HEK293T (cell line): ENCODE data around the gene FAM13C.

Experiments
- CTCF ChIA-PET: fragments of 350-600 bp; formaldehyde crosslinking; extraction: SDS; loops from one replicate; lab custom pipeline; 2021; ENCODE audit warnings: antibody characterized with exemption, inconsistent platforms; lab: Yijun Ruan, JAX
- POLR2A ChIA-PET: fragments of 350-600 bp; formaldehyde crosslinking; extraction: SDS; loops from one replicate; lab custom pipeline; 2020; ENCODE audit warnings: antibody characterized with exemption, inconsistent platforms; lab: Yijun Ruan, JAX
- DNase-seq: peaks from one replicate; pipeline ENCODE4 v3.0.0; 2012; ENCODE audit warnings: mixed read lengths; ENCODE audit errors: extremely low spot score
- ARNT ChIP-seq: fragments of 450-650 bp; IDR thresholded peaks from 2 replicates; pipeline ENCODE4 v1.6.1; 2017; ENCODE audit warnings: mild to moderate bottlenecking
- BHLHE40 ChIP-seq: fragments of 450-650 bp; IDR thresholded peaks from 2 replicates; pipeline ENCODE4 v1.6.1; 2016; ENCODE audit warnings: mild to moderate bottlenecking, moderate library complexity, borderline replicate concordance
- CTBP1 ChIP-seq: fragments of 450-650 bp; IDR thresholded peaks from 2 replicates; pipeline ENCODE4 v1.6.1; 2016; ENCODE audit warnings: borderline replicate concordance
- ELF4 ChIP-seq: fragments of 450-650 bp; IDR thresholded peaks from 2 replicates; pipeline ENCODE4 v1.6.1; 2017; ENCODE audit warnings: antibody characterized with exemption
- FOXA1 ChIP-seq: fragments of 450-650 bp; IDR thresholded peaks from 2 replicates; pipeline ENCODE4 v1.6.1; 2016; ENCODE audit warnings: mild to moderate bottlenecking
- FOXK2 ChIP-seq: fragments of 450-650 bp; IDR thresholded peaks from 2 replicates; pipeline ENCODE4 v1.6.1; 2016; ENCODE audit warnings: mild to moderate bottlenecking
- FOXM1 ChIP-seq: fragments of 450-650 bp; IDR thresholded peaks from 2 replicates; pipeline ENCODE4 v1.6.1; 2017; ENCODE audit warnings: mild to moderate bottlenecking, borderline replicate concordance
- HDGF ChIP-seq: fragments of 450-650 bp; IDR thresholded peaks from 2 replicates; pipeline ENCODE4 v1.6.1; 2017; ENCODE audit warnings: antibody characterized with exemption, borderline replicate concordance
- L3MBTL2 ChIP-seq: fragments of 450-650 bp; conservative IDR thresholded peaks from 2 replicates; pipeline ENCODE4 v1.6.1; 2016; ENCODE audit warnings: mild to moderate bottlenecking
- LEF1 ChIP-seq: fragments of 450-650 bp; IDR thresholded peaks from 2 replicates; pipeline ENCODE4 v1.6.1; 2017; ENCODE audit warnings: mild to moderate bottlenecking, borderline replicate concordance
- NFRKB ChIP-seq: fragments of 450-650 bp; IDR thresholded peaks from 2 replicates; pipeline ENCODE4 v1.6.1; 2016; ENCODE audit warnings: mild to moderate bottlenecking, moderate library complexity
- SP1 ChIP-seq: fragments of 450-650 bp; IDR thresholded peaks from 2 replicates; pipeline ENCODE4 v1.6.1; 2017
- SUZ12 ChIP-seq: fragments of 450-650 bp; IDR thresholded peaks from 2 replicates; pipeline ENCODE4 v1.6.1; 2016; ENCODE audit warnings: mild to moderate bottlenecking
- TARDBP ChIP-seq: fragments of 450-650 bp; IDR thresholded peaks from 2 replicates; pipeline ENCODE4 v1.6.1; 2016
- ZNF384 ChIP-seq: fragments of 450-650 bp; IDR thresholded peaks from 2 replicates; pipeline ENCODE4 v1.6.1; 2016
- TF ChIP-seq, protein P1 (sequence below): fragments of 450-650 bp; IDR thresholded peaks from 2 replicates; pipeline ENCODE4 v1.6.1; 2016

FAM13C gene

DNA sequence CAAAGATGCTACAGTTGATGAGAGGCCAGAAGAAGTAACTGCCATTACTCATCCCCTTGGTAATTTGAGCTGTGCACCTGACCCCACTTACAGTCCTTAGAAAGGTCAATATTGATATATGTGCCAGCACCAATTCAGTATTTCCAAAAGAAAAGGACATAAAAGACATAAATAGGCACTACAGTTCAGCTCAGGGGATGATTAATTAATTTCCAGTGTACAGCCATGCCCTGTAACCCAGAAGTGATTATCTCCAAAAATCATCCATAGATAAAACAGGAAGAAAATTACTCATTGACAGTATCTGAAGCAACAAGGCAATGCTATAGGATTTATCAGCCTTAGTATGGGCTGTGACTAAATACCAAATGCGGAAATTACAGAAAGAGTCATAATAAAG is 103.5 kb downstream of the FAM13C start:
- DNase-seq: no peak
- TF ChIP-seq CTBP1 (no peak), ELF4 (no peak), HDGF (no peak), BHLHE40 (no peak), LEF1 (no peak), ZNF384 (no peak), FOXA1 (no peak), ARNT (no peak), SUZ12 (no peak), FOXK2 (no peak), FOXM1 (no peak), SP1 (no peak)
- TF ChIP-seq, protein P1, sequence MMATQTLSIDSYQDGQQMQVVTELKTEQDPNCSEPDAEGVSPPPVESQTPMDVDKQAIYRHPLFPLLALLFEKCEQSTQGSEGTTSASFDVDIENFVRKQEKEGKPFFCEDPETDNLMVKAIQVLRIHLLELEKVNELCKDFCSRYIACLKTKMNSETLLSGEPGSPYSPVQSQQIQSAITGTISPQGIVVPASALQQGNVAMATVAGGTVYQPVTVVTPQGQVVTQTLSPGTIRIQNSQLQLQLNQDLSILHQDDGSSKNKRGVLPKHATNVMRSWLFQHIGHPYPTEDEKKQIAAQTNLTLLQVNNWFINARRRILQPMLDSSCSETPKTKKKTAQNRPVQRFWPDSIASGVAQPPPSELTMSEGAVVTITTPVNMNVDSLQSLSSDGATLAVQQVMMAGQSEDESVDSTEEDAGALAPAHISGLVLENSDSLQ: no peak
- POLR2A ChIA-PET: no interaction called here
- CTCF ChIA-PET: interaction anchor here (0.6 kb wide), 1 partner anchor 22 kb away, joined by 4 read pairs; no protein-coding TSS in a partner anchor

DNA sequence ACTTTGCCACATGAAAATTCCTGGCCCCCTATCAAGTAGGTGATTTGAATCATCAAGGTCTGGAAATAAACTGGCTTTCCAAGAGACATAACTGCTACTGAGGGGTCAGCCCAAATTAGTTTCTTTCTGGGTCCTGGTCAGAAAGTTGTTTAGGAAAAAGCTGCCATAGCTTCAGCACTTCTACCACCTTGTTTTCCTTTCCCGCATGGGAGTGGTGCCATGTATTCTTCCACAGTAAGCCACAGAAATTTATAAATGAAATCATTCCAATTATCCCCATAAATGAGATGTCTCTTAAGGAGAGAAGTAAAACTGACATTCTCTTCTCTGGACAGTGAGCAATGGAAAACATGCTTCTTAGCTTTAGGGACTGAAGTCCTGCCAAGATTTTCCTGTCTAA is 105.1 kb downstream of the FAM13C start:
- CTCF ChIA-PET: interaction anchor here (0.8 kb wide), 1 partner anchor 103 kb away, joined by 3 read pairs; no protein-coding TSS in a partner anchor
- POLR2A ChIA-PET: no interaction called here
- no peak for DNase-seq
- TF ChIP-seq FOXA1: no peak
- TF ChIP-seq FOXM1: no peak

DNA sequence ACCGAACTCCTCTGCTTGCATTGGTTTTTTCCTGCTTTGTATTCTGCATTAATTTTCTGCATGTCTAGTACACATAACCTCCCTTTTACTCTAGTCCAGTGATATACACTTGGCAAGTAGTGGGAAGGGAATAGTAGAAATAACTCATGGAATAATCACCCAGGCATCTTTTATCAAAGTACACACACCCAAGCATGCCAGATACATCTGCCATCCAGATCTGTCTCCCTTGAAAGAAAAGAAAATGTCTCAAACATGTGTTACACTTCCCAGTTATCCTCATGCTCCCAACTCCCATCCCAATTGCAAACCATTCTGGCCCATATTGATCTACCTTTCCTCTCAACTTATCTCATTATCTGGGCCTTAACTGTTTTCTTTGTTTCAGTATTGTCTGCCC is 106.9 kb downstream of the FAM13C start:
- TF ChIP-seq CTBP1 (no peak), SP1 (no peak), LEF1 (no peak), HDGF (no peak), SUZ12 (no peak), ARNT (no peak), FOXA1 (no peak), NFRKB (no peak), FOXK2 (no peak), L3MBTL2 (no peak), FOXM1 (no peak), TARDBP (no peak), ELF4 (no peak), BHLHE40 (no peak), ZNF384 (no peak)
- TF ChIP-seq, protein P1: no peak
- CTCF ChIA-PET: no interaction called here
- POLR2A ChIA-PET: no interaction called here
- DNase-seq: no peak

DNA sequence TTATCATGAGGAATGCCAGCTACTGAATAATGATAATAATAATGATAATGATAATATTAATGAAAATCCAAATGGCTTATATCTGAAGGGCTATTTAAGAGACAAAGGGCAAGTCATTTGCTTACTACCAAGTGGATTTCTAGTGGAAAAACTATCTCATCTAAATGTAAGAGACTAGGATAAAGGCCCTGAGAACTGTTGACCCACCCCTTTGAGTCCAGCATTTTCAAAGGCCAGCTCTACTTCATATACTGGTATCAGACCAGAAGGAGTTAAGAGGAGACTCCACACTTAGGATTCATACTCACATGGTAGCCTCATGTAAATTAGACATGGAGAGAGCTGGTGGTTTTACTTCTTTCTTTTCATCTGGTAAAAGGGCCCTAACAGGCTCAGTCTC is 109.9 kb downstream of the FAM13C start:
- ChIA-PET POLR2A (interaction anchor here (0.8 kb wide), 1 partner anchor 359 kb away, joined by 3 read pairs; no protein-coding TSS in a partner anchor), CTCF (no interaction called here)
- no peak for TF ChIP-seq NFRKB
- no peak for TF ChIP-seq LEF1
- TF ChIP-seq BHLHE40: no peak
- TF ChIP-seq, protein P1: no peak
- no peak for TF ChIP-seq CTBP1
- TF ChIP-seq FOXK2: no peak
- no peak for TF ChIP-seq ARNT
- TF ChIP-seq L3MBTL2: no peak
- no peak for TF ChIP-seq SP1
- TF ChIP-seq ELF4: no peak
- no peak for TF ChIP-seq FOXM1
- TF ChIP-seq TARDBP: no peak
- no peak for TF ChIP-seq ZNF384
- TF ChIP-seq FOXA1: no peak
- TF ChIP-seq HDGF: no peak
- no peak for DNase-seq

DNA sequence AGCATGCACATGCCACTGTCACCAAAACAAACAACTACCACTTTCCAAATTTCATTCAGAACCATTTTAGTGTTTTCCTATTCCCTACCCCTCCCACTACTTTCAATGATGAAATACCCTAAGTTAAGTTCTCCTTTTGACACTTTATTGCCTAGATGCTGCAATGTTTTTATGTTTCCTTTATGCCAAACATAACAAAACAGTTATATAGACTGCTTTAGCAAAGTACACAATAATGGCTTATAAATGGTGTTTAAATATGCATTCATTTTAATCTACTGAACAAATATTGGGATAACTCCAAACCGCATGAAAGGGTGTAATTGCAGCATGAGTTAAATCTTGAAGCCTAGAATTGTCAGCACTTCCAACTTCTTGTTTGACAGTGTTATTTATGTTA is 116.7 kb downstream of the FAM13C start:
- TF ChIP-seq FOXK2 (no peak), SUZ12 (no peak), FOXA1 (no peak), LEF1 (no peak), ELF4 (no peak), FOXM1 (no peak), HDGF (no peak), SP1 (no peak), CTBP1 (no peak), L3MBTL2 (no peak), NFRKB (no peak), BHLHE40 (no peak), TARDBP (no peak), ZNF384 (no peak), ARNT (no peak)
- TF ChIP-seq, protein P1: no peak
- ChIA-PET POLR2A (no interaction called here), CTCF (no interaction called here)
- DNase-seq: no peak

DNA sequence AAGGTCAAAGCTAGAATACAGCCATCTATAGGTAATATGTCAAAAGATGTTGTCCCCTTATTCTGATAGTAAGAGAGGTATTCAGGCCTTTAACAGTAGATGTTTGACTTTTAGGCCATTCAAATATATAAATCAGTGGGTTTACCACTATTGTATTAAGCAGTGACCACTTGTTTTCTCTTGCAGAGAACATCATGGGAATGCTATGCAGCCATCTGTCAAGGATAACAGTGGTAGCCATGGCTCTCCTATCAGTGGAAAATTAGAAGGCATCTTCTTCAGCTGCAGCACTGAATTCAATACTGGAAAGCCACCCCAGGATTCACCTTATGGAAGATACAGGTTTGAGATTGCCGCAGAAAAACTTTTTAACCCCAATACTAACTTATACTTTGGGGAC is 117.5 kb downstream of the FAM13C start:
- POLR2A ChIA-PET: no interaction called here
- CTCF ChIA-PET: no interaction called here
- no peak for DNase-seq
- TF ChIP-seq ZNF384 (no peak), LEF1 (no peak), FOXM1 (no peak), CTBP1 (no peak)
